Liver (tissue), 9 donors: ENCODE measurements around the gene KCP. TPM values are rescaled to one million over a fixed set of nuclear protein-coding genes. Genes with fewer than 3 reads are reported as not detected.

Source experiments
- DNase-seq: peaks from one replicate; pipeline ENCODE4 v3.0.0-alpha.2; 2017; ENCODE audit warnings: low spot score
- H3K27ac ChIP-seq, 2 donors: one replicate each; pipeline ENCODE4 v1.7.0; 2013; ENCODE audit warnings: inconsistent platforms in 2 of 2, low read length in 2 of 2, control low read depth in 1 of 2, low read depth in 1 of 2, mild to moderate bottlenecking in 1 of 2
- H3K27me3 ChIP-seq, 4 donors: one replicate each; pipeline versions ENCODE4 v1.6.1 to v1.7.0; 2013; ENCODE audit warnings: low read length in 3 of 4, inconsistent platforms in 1 of 4, mild to moderate bottlenecking in 1 of 4, moderate library complexity in 1 of 4; ENCODE audit not compliant: control insufficient read depth in 4 of 4, insufficient read depth in 4 of 4
- H3K36me3 ChIP-seq, 4 donors: one replicate each; pipeline versions ENCODE4 v1.6.1 to v1.7.0; 2013; ENCODE audit warnings: low read length in 3 of 4, mild to moderate bottlenecking in 3 of 4, low read depth in 1 of 4, moderate library complexity in 1 of 4; ENCODE audit not compliant: control insufficient read depth in 4 of 4, insufficient read depth in 3 of 4
- H3K4me1 ChIP-seq, 4 donors: one replicate each; pipeline versions ENCODE4 v1.6.1 to v1.7.0; 2013; ENCODE audit warnings: low read length in 3 of 4, mild to moderate bottlenecking in 3 of 4, moderate library complexity in 1 of 4; ENCODE audit not compliant: control insufficient read depth in 4 of 4, insufficient read depth in 4 of 4
- H3K4me3 ChIP-seq, 3 donors: one replicate each; pipeline versions ENCODE4 v1.6.1 to v1.7.0; 2013; ENCODE audit warnings: low read length in 3 of 3, control low read depth in 1 of 3, low read depth in 1 of 3, mild to moderate bottlenecking in 1 of 3
- H3K9ac ChIP-seq, 2 donors: one replicate each; pipeline ENCODE4 v1.7.0; 2013; ENCODE audit warnings: low read length in 2 of 2, mild to moderate bottlenecking in 2 of 2, moderate library complexity in 2 of 2, control low read depth in 1 of 2, low read depth in 1 of 2
- H3K9me3 ChIP-seq, 4 donors: one replicate each; pipeline versions ENCODE4 v1.6.1 to v1.7.0; 2013; ENCODE audit warnings: low read length in 3 of 4; ENCODE audit not compliant: control insufficient read depth in 4 of 4
- EGR1 ChIP-seq, 2 donors: IDR thresholded peaks; 2 replicates each; pipeline ENCODE4 v1.6.1; 2016 to 2018; ENCODE audit warnings: antibody characterized with exemption in 2 of 2, low read depth in 2 of 2
- FOXA1 ChIP-seq: IDR thresholded peaks from 2 replicates; pipeline ENCODE4 v1.6.1; 2016; ENCODE audit warnings: antibody characterized with exemption
- FOXA2 ChIP-seq: IDR thresholded peaks from 2 replicates; pipeline ENCODE4 v1.6.1; 2016; ENCODE audit warnings: antibody characterized with exemption
- GABPA ChIP-seq, 2 donors: IDR thresholded peaks in 1 of 2; conservative IDR thresholded peaks in 1 of 2; 2 replicates each; pipeline ENCODE4 v1.6.1; 2016; ENCODE audit warnings: antibody characterized with exemption in 2 of 2, mild to moderate bottlenecking in 1 of 2, moderate library complexity in 1 of 2
- HNF4A ChIP-seq, 2 donors: conservative IDR thresholded peaks; 2 replicates each; pipeline ENCODE4 v1.6.1; 2016; ENCODE audit warnings: antibody characterized with exemption in 2 of 2, mild to moderate bottlenecking in 2 of 2
- HNF4G ChIP-seq: IDR thresholded peaks from 2 replicates; pipeline ENCODE4 v1.6.1; 2016; ENCODE audit warnings: antibody characterized with exemption
- JUND ChIP-seq, 2 donors: IDR thresholded peaks; 2 replicates each; pipeline ENCODE4 v1.6.1; 2016; ENCODE audit warnings: antibody characterized with exemption in 2 of 2
- NR2F2 ChIP-seq: IDR thresholded peaks from 2 replicates; pipeline ENCODE4 v1.6.1; 2016; ENCODE audit warnings: antibody characterized with exemption
- RAD21 ChIP-seq, 2 donors: IDR thresholded peaks; 2 replicates each; pipeline ENCODE4 v1.6.1; 2016; ENCODE audit warnings: antibody characterized with exemption in 2 of 2, mild to moderate bottlenecking in 2 of 2
- RXRA ChIP-seq, 2 donors: IDR thresholded peaks; 2 replicates each; pipeline ENCODE4 v1.6.1; 2017 to 2018; ENCODE audit warnings: antibody characterized with exemption in 2 of 2, mild to moderate bottlenecking in 1 of 2
- SP1 ChIP-seq: IDR thresholded peaks from 2 replicates; pipeline ENCODE4 v1.6.1; 2018; ENCODE audit warnings: antibody characterized with exemption, mild to moderate bottlenecking
- TAF1 ChIP-seq: conservative IDR thresholded peaks from 2 replicates; pipeline ENCODE4 v1.6.1; 2016; ENCODE audit warnings: antibody characterized with exemption, mild to moderate bottlenecking
- YY1 ChIP-seq: IDR thresholded peaks from 2 replicates; pipeline ENCODE4 v1.6.1; 2016; ENCODE audit warnings: antibody characterized with exemption, mild to moderate bottlenecking
- WGBS: extraction: QIAGEN DNeasy Blood & Tissue Kit; methylation state at CpG from one replicate; pipeline ENCODE4 v1.1.7; 2013; 5-methylcytosine and 5-hydroxymethylcytosine counted together
- polyA plus RNA-seq, 2 donors: library from polyadenylated mRNA; stranded (reverse) in 1 of 2; unstranded in 1 of 2; fragments of 200-250 nt in 1 of 2; fragments of >200 nt in 1 of 2; fragmentation: Nextera tagmentation in 1 of 2; extraction: Ambion mirVana in 1 of 2; gene quantifications; one replicate each; pipeline versions ENCODE4 v1.2.1 to v1.2.3, GENCODE V29; 2013 to 2015
- total RNA-seq, 2 donors: library from RNA; depleted of rRNA; stranded (reverse); fragments of >200 nt; gene quantifications; one replicate each; pipeline ENCODE4 v1.2.3, GENCODE V29; 2014
- TF ChIP-seq, protein P1 (sequence below): IDR thresholded peaks from 2 replicates; pipeline ENCODE4 v1.6.1; 2016; ENCODE audit warnings: antibody characterized with exemption
- TF ChIP-seq, protein P2 (sequence below): IDR thresholded peaks from 2 replicates; pipeline ENCODE4 v1.6.1; 2016; ENCODE audit warnings: antibody characterized with exemption
- TF ChIP-seq, protein P3 (sequence below): IDR thresholded peaks from 2 replicates; pipeline ENCODE4 v1.6.1; 2016; ENCODE audit warnings: antibody characterized with exemption, mild to moderate bottlenecking
- TF ChIP-seq, protein P4 (sequence below): fragments of 150-350 bp; IDR thresholded peaks from 2 replicates; pipeline ENCODE4 v1.5.1; 2017; ENCODE audit warnings: improper control_type of control experiment, low read depth, low read length; ENCODE audit not compliant: missing input control
- TF ChIP-seq, protein P5 (sequence below): IDR thresholded peaks from 2 replicates; pipeline ENCODE4 v1.6.1; 2016; ENCODE audit warnings: antibody characterized with exemption
- donor health status: healthy.
- donor health status: healthy.
- donor health status: healthy.
- donor health status: healthy.
- donor health status: healthy.

The KCP gene
- total and polyA plus RNA-seq, 4 donors: 0.02 to 0.08 (median 0.05) TPM; not detected in 1

DNA sequence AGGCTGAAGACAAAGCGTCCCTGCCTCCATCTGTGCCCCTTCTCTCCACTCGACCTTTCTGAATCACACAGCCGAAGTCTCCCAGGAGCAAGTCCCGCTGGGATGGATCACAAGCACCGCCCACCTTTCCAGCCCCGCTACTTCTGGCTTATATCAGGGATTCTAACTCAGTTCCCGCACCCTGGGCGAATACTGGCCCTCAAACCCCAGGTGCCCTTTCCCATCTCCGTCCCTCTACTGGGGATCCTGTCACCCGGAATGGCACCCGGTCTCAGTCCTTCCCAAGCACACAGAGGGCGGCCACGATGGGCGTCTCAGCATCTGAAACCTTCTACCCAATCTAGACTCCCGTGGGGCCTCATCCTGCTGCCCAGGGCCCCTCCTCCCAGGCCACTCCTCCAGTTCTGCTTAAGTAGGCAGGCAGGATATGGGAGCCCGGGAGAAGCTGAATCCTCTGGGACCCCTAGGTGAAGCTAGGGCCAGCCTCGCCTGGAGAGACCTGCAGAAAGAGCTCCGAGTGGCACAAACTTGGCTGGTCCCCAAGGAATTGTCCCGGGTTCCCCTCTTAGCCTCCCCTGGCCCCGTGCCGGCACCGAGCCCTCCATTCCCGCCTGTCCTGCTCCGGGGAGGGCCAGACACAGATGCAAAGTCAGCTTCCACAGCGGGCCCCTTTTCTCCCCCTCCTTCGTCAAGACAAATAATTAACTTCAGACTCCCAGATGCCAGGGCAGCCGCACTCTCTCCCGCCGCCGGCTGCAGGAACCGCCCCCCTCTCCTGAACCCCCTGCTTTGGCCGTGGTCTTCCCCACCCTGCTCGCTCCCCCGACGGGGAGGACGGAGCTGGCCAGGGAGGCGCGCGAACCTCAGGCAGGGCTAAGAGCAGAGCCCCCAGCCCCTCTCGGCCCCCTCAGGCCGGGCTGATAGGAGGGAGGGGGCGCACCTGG lies 612 bp downstream of the KCP start:
- H3K36me3 ChIP-seq: no peaks in the 10 kb centered on the region
- no peak overlapping the region for H3K27ac ChIP-seq
- DNase-seq: no peak
- WGBS: 24% methylated on average over 42 of the region's 42 CpGs
- H3K9me3 ChIP-seq: no peaks in the 10 kb centered on the region
- TF ChIP-seq JUND (IDR thresholded peaks at IDR 0.05) (no peak), FOXA2 (no peak), EGR1 (IDR thresholded peaks at IDR 0.05; ENCODE audit: low read depth in 2 of 2) (no peak), GABPA (IDR thresholded peaks at IDR 0.05 in 1 of 2, conservative IDR thresholded peaks at IDR 0.05 in 1 of 2) (no peak), RXRA (IDR thresholded peaks at IDR 0.05) (no peak), YY1 (no peak), HNF4A (conservative IDR thresholded peaks at IDR 0.05) (no peak), FOXA1 (no peak), RAD21 (IDR thresholded peaks at IDR 0.05) (no peak), NR2F2 (no peak), SP1 (no peak), HNF4G (no peak), TAF1 (no peak)
- TF ChIP-seq, protein P1, sequence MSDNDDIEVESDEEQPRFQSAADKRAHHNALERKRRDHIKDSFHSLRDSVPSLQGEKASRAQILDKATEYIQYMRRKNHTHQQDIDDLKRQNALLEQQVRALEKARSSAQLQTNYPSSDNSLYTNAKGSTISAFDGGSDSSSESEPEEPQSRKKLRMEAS: no peak
- TF ChIP-seq, protein P2, sequence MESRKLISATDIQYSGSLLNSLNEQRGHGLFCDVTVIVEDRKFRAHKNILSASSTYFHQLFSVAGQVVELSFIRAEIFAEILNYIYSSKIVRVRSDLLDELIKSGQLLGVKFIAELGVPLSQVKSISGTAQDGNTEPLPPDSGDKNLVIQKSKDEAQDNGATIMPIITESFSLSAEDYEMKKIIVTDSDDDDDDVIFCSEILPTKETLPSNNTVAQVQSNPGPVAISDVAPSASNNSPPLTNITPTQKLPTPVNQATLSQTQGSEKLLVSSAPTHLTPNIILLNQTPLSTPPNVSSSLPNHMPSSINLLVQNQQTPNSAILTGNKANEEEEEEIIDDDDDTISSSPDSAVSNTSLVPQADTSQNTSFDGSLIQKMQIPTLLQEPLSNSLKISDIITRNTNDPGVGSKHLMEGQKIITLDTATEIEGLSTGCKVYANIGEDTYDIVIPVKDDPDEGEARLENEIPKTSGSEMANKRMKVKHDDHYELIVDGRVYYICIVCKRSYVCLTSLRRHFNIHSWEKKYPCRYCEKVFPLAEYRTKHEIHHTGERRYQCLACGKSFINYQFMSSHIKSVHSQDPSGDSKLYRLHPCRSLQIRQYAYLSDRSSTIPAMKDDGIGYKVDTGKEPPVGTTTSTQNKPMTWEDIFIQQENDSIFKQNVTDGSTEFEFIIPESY: no peak
- TF ChIP-seq, protein P3, sequence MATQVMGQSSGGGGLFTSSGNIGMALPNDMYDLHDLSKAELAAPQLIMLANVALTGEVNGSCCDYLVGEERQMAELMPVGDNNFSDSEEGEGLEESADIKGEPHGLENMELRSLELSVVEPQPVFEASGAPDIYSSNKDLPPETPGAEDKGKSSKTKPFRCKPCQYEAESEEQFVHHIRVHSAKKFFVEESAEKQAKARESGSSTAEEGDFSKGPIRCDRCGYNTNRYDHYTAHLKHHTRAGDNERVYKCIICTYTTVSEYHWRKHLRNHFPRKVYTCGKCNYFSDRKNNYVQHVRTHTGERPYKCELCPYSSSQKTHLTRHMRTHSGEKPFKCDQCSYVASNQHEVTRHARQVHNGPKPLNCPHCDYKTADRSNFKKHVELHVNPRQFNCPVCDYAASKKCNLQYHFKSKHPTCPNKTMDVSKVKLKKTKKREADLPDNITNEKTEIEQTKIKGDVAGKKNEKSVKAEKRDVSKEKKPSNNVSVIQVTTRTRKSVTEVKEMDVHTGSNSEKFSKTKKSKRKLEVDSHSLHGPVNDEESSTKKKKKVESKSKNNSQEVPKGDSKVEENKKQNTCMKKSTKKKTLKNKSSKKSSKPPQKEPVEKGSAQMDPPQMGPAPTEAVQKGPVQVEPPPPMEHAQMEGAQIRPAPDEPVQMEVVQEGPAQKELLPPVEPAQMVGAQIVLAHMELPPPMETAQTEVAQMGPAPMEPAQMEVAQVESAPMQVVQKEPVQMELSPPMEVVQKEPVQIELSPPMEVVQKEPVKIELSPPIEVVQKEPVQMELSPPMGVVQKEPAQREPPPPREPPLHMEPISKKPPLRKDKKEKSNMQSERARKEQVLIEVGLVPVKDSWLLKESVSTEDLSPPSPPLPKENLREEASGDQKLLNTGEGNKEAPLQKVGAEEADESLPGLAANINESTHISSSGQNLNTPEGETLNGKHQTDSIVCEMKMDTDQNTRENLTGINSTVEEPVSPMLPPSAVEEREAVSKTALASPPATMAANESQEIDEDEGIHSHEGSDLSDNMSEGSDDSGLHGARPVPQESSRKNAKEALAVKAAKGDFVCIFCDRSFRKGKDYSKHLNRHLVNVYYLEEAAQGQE: no peak
- TF ChIP-seq, protein P4, sequence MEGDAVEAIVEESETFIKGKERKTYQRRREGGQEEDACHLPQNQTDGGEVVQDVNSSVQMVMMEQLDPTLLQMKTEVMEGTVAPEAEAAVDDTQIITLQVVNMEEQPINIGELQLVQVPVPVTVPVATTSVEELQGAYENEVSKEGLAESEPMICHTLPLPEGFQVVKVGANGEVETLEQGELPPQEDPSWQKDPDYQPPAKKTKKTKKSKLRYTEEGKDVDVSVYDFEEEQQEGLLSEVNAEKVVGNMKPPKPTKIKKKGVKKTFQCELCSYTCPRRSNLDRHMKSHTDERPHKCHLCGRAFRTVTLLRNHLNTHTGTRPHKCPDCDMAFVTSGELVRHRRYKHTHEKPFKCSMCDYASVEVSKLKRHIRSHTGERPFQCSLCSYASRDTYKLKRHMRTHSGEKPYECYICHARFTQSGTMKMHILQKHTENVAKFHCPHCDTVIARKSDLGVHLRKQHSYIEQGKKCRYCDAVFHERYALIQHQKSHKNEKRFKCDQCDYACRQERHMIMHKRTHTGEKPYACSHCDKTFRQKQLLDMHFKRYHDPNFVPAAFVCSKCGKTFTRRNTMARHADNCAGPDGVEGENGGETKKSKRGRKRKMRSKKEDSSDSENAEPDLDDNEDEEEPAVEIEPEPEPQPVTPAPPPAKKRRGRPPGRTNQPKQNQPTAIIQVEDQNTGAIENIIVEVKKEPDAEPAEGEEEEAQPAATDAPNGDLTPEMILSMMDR: no peak
- TF ChIP-seq, protein P5, sequence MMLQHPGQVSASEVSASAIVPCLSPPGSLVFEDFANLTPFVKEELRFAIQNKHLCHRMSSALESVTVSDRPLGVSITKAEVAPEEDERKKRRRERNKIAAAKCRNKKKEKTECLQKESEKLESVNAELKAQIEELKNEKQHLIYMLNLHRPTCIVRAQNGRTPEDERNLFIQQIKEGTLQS: no peak
- peak overlapping the region in 1 of 3 donors; percentile 23 for H3K4me3 ChIP-seq
- H3K27me3 ChIP-seq: peaks cover 0 to 2% (median 0%) of the 10 kb centered on the region in 4 donors
- H3K4me1 ChIP-seq: peaks cover 0 to 11% (median 3%) of the 10 kb centered on the region in 4 donors
- H3K9ac ChIP-seq: no peak overlapping the region
